Prostate gland (tissue), 2 donors: ENCODE results near the gene TMTC2.

Experiments used
- CTCF ChIP-seq, 4 experiments: fragments of 200-600 bp in 2 of 4; fragments of 450-650 bp in 2 of 4; sonication (generic) in 2 of 4; IDR thresholded peaks; 1 replicate in 3 of 4; 2 replicates in 1 of 4; pipeline ENCODE4 v1.5.1; 2016 to 2019; ENCODE audit warnings: antibody characterized with exemption in 4 of 4, mild to moderate bottlenecking in 2 of 4, moderate library complexity in 2 of 4
- POLR2A ChIP-seq: fragments of 450-650 bp; IDR thresholded peaks from one replicate; pipeline ENCODE4 v1.6.1; 2016; ENCODE audit warnings: antibody characterized with exemption, mild to moderate bottlenecking

- TF ChIP-seq CTCF (IDR thresholded peaks at IDR 0.05) (no peak), POLR2A (no peak)
Observed at GRCh38 chr12:83157604-83158003, 470.9 kb downstream of the TMTC2 start.
